HG03095 (cell line): Measurements from ENCODE around the gene CDC42.

Experiments used
- ATAC-seq: cut with Tn5 transposase; IDR thresholded peaks from one replicate; pipeline ENCODE4 v1.9.1; 2021; ENCODE audit warnings: moderate library complexity; ENCODE audit not compliant: unreplicated experiment

The CDC42 gene

DNA sequence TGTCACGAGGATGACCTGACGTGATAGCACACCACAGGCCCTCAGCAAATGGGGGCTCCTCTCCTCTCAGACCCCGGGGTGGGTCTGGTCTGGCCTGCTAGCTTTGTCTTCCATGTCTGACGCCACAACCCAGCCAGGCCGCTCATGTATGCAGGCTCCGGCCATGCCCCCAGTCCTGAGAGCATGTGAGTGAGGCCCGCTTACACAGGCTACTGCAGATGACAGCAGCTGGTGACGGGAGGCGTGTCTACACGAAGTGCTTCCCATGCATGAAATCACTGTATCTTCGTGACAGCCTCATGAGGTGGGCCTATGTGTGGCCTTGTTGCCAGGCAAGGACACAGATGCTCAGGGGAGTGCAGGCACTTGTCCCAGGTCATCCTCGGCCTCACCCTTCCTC lies 74.0 kb downstream of the CDC42 start:
- ATAC-seq = no peak

DNA sequence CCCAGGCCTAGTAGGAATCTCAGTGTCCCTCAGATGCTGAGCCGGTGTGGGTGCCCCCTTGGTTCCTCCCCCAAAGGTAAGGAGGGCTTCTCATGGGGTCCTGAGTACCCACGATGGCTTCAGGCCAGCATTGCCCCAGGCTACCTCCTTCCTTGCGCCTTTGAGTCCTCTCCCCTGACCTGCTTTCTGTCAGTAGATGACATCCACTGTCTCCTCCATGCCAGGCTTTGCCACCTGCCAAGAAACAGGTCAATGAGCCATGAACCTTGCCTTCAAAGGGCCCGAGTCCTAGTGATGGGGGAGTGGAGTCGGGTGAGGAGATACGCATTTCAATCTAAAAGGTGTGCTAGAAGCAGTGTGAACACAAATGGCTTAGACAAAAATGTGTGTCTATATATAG lies 74.7 kb downstream of the CDC42 start:
- no peak for ATAC-seq

DNA sequence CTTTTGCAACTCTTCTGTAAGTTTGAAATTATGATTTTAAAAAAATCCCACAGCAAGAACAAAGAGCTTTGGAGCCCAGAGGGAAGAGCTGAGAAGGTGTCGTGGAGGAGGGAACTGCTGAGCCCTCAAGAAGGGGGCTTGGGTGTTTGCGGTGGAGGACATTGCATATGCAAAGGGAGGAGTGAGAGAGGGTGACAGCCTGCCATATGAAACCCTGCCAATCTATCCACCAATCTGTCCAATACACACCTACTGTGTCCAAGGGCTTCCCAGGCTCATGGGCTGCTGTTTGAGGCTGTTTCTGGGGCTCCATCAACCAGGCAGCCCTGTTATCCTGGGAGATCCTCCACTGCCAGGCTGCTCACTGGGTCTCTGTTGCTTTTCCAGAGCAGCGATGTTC lies 75.2 kb downstream of the CDC42 start:
- no peak for ATAC-seq

DNA sequence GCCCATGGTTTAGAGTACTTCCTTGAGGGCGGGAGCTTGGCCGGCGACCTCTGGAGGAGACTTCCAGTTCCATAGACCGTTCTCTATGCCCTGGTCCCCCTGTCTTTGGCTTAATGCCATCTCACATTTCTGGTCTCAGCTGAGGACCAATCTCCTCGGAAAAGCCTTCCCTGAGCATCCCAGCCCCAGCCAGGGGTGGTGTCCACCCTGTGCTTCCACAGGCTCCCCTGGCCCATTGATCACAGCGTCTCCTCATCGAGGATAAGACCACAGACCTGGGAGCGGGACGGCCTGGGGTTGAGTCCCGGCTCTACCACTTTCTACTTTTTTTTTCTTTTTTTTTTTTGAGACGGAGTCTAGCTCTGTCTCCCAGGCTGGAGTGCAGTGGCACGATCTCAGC lies 75.9 kb downstream of the CDC42 start:
- no peak for ATAC-seq

DNA sequence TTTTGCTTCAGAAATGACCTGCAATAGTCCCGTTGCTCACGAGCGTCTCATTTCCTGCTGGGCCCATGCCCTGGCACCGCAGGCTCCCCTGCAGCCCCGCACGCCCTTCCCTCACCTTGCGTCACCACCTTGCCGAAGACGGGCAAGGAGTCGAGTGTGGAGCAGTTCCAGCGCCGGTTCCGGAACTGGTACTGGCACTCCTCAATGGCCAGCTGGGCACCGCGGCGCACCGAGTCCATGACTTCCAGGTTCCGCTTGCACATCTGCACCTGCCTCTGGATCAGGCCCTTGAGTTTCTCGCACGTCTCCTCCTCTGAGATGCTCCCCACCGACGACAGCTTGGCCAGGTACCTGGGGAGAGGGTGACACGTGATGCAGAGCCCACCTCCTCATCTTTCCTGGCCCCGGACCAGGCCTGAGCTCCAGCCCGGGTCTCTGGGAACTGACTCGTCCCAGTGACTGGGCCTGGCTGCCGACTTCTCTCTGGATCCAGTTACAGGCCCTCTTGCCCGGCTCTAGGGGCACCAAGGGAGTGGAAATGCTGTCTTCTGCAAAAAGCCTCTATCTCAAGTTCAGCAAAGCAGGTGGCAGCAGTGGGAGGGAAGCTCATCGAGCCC lies 77.1 kb downstream of the CDC42 start:
- ATAC-seq = no peak

DNA sequence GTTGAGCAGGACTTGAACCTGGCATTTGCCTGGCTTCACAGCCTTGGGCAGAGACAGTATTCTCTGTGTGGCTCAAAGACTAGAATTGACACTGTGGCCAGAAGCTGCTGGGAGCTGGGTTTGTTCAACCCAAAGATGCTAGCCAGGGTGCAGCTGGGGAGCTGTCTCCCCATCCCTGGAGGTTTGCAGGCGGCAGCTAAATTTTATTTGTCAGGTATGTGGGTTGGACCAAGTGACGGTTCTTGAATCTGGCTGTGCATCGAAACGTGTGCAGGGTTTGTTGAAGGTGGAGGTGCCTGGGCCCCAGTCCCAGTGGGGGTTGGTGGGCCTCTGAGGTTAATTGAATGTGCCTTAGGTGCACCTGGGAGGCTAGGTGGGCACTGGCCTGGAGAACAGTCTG lies 78.6 kb downstream of the CDC42 start:
- ATAC-seq = no peak

DNA sequence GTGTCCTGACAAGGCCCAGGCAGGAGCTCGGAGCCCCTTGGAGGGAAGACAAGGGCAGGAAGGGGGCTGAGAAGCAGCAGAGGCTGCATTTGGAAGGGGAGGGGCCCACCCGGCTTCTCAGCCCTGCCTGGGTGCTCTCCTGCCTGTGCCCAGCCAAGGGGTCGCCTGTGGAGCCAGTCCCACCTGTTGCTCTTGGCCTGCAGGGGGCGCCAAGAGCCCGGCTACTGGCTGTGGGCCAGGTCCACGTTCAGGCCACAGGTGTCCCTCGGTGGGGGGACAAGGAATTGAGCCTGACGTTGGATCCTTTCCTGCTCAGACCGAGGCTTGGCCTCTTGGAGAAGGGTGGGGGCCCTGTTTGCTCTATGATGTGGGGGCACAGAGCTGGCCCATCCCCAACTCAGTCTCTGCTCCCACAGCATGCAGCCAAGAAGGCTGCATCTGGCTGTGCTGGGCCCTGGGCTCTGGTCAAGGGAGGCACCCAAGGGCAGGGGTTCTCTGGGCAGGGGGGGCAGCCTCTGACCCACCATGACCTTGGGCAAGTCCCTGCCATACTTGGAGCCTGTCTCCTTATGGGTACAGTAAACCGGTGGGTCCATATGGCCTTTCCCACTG lies 79.5 kb downstream of the CDC42 start:
- no peak for ATAC-seq

DNA sequence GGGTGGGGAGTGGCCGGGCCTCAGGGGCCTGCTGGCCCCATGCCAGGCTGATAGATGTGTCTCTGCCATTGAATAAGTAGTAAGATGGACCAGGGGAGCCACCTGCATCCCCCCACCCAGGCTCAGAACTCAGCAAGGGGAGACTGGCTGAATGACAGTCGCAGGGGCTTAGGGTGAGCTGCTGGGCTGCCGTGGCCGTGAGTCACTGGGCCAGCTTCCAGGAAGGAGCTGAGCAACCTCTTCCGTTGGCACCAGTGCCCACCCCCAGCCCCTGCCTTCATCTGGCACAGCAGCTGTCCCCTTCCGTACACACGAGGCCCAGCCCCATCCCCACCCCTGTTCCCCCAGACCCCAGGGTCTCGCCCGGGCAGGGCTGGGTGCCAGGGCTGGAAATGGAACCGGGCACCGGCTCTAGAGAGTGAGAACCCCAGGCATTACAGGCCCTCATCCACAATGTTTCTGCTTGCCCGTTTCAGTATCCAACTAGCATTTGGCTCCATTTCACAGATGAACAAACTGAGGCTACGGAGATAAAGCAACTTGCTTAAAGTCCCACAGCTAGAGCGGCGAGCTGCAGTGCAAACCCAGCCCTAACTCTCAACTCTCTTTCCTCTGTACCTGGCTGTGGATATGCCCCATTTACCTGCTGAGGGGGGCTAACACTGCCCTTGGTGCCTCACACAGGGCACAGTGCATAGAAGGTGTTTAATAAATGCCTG lies 80.2 kb downstream of the CDC42 start:
- ATAC-seq = no peak

DNA sequence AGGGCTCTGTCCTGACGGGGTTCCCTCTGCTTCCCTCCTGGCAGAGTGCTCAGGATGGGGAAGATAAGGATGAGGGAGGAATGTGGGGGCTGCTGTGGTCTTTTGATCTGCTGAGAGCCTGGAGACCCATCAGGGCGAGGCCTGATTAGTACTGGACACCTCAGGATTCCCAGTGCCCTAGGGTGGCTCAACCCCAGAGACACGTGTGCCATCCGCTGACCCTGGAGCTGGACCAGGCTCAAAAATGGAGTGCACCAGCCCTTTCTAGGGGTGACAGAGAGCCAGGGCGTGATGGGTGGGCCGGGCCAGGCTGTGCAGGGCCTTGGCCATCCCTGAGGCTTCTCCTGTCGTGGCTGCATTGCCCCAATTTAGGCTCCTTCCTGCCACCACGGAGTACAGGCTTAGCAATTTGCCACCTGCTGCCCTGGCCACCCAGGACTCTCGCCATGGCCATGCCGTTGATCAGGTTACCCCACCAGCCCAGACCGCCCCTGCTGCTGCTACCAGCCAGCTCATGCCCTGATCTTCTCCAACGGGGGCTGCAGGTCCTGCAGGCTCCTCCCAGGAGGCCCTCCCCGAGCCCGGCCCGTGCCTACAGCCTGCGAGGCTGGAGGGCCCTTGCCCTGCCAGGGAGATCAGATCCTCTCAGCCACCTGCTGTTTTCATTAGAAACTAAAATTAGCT lies 80.9 kb downstream of the CDC42 start:
- no peak for ATAC-seq

DNA sequence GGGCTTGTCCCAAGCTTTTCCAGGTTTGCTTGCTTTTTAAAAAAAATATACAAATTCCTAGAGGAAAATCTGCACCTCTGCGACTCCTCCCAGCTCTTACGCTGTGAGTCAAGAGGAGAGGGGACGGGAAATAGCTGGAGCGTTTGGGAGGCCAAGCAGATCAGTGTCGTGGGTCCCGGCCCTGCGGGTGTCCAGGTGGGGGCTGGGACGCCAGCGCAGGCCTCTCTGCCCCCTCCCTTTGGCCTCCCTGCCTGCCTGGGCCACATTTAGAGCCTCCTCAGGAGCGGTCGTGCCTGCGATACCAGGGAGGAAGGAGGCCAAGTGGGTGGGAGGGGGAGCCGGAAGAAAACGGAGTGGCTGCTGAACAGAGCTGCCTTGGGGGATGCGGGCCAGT lies 81.4 kb downstream of the CDC42 start:
- ATAC-seq = no peak

DNA sequence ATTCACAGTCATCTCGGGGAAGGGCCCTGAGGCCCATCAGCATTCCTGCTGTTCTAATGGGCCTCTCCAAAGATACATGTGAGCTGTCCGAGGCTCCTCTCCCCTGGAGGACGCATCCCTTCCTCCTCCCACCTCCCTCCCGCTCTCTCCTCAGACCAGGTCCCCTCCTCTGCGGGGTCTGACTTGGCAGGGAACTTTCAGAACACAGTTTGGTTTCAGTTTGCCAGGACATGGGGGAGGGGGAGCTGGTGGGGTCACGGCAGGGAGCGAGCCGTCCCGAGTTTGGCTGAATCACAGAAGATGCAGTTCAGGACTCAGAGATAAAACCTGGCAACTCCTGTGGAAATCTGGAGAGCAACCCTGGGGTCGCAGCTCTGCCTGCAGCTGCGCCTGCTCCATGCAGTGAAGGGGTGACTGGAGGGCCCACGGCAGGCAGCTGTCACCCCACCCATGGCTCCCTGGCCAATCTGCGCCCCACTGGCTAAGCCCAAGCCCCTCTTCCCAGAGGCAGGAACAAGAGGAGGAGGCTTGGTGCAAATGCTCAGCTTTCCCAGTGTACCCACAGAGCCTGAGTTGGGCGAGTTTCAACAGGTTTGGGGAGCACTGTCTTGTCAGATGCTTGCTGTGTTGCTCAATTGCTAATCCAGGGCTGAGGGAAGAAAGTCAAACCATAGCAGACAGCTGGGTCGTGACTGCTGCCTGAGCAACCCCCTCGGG lies 84.7 kb downstream of the CDC42 start:
- ATAC-seq = no peak

DNA sequence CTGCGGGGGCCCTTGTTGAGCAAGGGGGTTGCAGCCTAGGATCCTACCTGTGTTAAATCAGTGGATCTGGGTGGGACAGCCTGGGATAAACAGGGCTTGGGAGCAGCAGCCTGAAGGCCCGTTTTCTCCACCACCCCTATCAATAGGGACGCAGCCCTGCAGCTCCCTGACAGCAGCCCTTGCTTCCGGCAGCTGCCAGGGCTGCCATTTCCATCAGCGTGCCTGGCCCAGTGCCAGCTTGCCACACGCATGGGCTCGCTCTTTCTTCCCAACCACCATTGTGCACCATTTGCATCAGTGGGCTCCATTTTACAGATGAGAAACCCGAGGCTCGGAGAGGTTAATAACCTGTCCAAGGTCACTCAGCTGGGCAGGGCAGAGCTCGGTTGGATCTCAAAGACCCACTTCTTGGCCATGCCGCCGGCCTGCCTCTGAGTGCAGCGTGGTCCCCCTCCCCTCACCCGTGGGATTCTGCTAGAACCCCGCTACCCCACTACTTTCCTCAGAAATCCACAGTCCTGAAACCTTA lies 86.6 kb downstream of the CDC42 start:
- ATAC-seq = no peak

DNA sequence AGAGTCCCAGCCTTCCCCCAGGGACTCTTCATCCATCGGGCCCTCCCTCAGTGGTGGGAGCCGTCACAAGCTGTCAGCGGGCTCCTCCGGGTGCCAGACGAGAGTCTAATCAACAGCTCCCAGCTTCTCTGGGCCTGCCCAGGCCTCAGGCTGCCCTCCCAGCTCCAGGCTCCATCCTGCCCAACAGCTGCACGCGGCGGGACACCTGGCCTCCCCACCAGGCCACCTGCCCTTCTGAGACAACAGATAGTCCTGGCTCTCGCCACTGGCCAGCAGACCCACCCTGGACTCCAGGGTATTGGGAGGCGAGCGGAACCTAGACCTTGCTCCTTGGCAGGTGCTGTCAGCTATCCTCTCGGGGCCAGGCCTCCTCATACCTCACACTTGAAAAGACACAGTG lies 87.3 kb downstream of the CDC42 start:
- no peak for ATAC-seq
